GM19240 (cell line): ENCODE measurements around the gene XDH.
A peak's percentile ranks its signal among the peaks of the same experiment; 100 is the strongest.

ENCODE experiments used
- DNase-seq: peaks from one replicate; pipeline ENCODE4 v3.0.0; 2011; ENCODE audit warnings: low spot score; ENCODE audit not compliant: insufficient read length

The XDH gene

GRCh38 chr2:31404302-31404701, 10.2 kb downstream of the XDH start:
- DNase-seq, result no peak

- DNase-seq, result no peak
These were observed 12.2 kb downstream of the XDH start for GRCh38 chr2:31402388-31402787.

GRCh38 chr2:31401580-31401979, 13.0 kb downstream of the XDH start:
- no peak for DNase-seq

- DNase-seq, result no peak
These were observed 15.7 kb downstream of the XDH start for GRCh38 chr2:31398881-31399280.

- no peak for DNase-seq
These were observed 17.4 kb downstream of the XDH start for GRCh38 chr2:31397094-31397493.

GRCh38 chr2:31390324-31390723, 24.2 kb downstream of the XDH start:
- DNase-seq, result no peak

GRCh38 chr2:31388736-31389135, 25.8 kb downstream of the XDH start:
- DNase-seq, result no peak

GRCh38 chr2:31387850-31388249, 26.7 kb downstream of the XDH start:
- DNase-seq, result no peak

GRCh38 chr2:31386648-31387047, 27.9 kb downstream of the XDH start:
- DNase-seq, result no peak

GRCh38 chr2:31386172-31386571, 28.4 kb downstream of the XDH start:
- no peak for DNase-seq

GRCh38 chr2:31384771-31385276, 29.7 kb downstream of the XDH start:
- DNase-seq, result no peak

- DNase-seq, result peak; percentile 5
These were observed 30.2 kb downstream of the XDH start for GRCh38 chr2:31384351-31384750.

- DNase-seq, result no peak
These were observed 30.9 kb downstream of the XDH start for GRCh38 chr2:31383471-31384153.

- no peak for DNase-seq
These were observed 32.0 kb downstream of the XDH start for GRCh38 chr2:31382452-31383120.

- no peak for DNase-seq
These were observed 32.9 kb downstream of the XDH start for GRCh38 chr2:31381601-31382000.

- DNase-seq, result no peak
These were observed 34.3 kb downstream of the XDH start for GRCh38 chr2:31380243-31380642.

- DNase-seq, result no peak
These were observed 34.8 kb downstream of the XDH start for GRCh38 chr2:31379747-31380146.

- no peak for DNase-seq
These were observed 35.6 kb downstream of the XDH start for GRCh38 chr2:31378791-31379501.

GRCh38 chr2:31378389-31378788, 36.2 kb downstream of the XDH start:
- no peak for DNase-seq

- DNase-seq, result no peak
These were observed 41.4 kb downstream of the XDH start for GRCh38 chr2:31373127-31373526.

- DNase-seq, result no peak
These were observed 42.4 kb downstream of the XDH start for GRCh38 chr2:31372097-31372496.

- DNase-seq, result no peak
These were observed 42.9 kb downstream of the XDH start for GRCh38 chr2:31371691-31372090.
